ENCODE data around the gene ANO6.
"Not testable (repeated sequence)": the region's sequence is repeated elsewhere in the genome, so short reads cannot be mapped to it uniquely, and the experiment has no call there.

ANO6 gene, protein sequence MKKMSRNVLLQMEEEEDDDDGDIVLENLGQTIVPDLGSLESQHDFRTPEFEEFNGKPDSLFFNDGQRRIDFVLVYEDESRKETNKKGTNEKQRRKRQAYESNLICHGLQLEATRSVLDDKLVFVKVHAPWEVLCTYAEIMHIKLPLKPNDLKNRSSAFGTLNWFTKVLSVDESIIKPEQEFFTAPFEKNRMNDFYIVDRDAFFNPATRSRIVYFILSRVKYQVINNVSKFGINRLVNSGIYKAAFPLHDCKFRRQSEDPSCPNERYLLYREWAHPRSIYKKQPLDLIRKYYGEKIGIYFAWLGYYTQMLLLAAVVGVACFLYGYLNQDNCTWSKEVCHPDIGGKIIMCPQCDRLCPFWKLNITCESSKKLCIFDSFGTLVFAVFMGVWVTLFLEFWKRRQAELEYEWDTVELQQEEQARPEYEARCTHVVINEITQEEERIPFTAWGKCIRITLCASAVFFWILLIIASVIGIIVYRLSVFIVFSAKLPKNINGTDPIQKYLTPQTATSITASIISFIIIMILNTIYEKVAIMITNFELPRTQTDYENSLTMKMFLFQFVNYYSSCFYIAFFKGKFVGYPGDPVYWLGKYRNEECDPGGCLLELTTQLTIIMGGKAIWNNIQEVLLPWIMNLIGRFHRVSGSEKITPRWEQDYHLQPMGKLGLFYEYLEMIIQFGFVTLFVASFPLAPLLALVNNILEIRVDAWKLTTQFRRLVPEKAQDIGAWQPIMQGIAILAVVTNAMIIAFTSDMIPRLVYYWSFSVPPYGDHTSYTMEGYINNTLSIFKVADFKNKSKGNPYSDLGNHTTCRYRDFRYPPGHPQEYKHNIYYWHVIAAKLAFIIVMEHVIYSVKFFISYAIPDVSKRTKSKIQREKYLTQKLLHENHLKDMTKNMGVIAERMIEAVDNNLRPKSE

DNA sequence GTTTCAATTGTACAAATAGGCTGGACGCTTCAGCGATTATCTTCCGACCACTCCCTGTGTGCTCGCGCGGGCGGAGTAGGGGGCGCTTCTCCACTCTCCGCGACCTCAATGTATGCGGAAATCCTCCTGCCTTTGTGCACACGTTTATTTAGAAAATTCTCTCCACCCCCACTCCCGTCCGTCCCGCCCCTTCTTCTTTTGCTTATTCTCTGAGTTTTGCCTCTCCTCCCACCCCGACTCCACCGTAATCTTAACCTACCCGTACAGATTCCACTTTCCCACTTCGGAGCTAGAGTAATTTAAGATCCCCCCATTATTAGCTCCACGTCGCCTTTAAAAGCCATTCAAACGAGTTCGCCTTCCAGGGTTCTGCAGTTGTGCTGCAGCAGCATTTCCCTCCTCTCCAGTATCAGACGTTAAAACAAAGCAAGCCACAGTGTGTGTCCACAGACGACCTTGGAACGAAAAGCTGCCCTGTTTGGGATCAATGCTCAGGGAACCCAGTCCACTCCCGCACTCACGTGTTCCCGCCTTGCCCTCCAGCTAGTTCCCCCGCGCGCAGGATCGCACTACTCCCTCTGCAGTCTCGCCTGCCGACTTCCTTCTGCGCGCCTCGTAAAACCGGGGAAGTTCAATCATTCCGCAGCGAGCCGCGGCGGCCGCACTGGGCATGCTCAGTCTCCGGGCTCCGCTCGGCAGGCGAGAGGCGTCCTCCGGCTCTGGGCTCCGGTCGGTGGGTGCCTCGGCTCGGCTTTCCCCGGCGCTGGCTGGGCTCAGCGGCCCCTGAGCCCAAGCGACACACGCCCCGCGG is at the start of gene ANO6:
Gene ANO6, plus strand, starts transcription at position 677 of the 811 bp plus-strand sequence. CDS start 227 bp downstream, outside the sequence.
- peak; percentile 74 for DNase-seq

DNA sequence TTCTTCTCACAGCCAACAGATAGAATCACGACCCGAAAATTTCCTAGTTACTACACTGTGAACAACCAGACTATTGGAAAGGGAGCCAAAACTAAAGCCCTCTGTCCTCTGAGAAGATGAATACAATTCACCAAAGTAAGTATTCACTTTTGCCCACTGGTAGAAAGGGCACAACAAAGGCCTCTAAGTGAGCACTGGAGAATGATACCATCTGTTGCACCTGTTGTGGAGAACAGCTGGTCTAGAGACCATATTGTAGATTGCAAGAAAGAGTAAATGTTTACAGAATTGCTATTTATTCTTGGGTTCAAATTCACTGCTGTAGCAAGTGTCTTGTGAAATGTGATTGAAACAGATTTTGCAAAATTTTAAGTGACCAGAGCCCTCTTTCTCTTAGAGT is 46.9 kb upstream of the ANO6 start:
- DNase-seq, result no peak

DNA sequence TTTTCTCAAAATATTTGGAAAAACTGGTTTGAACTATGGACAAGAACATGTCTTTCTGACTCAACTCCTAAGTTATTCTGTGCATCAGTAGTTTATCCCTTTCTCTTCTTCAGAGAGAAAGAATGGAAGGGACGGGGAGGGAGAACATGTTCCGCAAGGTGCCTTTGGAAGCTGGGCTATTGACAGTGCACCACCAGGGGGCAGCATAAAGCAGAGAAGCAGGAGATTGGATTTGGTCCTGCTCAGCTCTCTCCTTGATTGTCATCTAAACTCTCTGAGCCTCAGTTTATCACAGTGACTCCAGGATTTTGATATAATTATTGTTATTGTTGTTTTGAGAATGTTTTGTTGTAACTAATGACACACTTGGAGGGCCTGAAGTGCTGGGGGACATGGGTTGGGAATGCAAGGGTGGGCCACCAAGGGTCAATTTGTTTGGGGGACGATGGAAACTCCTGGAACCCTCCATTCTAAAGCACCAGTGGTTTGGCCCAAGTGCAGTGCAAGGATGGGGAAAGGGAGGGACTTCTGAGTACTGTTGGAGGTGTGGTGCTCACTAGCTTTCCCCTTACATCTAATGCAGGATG is 45.3 kb upstream of the ANO6 start:
- peak; percentile 7 for DNase-seq

DNA sequence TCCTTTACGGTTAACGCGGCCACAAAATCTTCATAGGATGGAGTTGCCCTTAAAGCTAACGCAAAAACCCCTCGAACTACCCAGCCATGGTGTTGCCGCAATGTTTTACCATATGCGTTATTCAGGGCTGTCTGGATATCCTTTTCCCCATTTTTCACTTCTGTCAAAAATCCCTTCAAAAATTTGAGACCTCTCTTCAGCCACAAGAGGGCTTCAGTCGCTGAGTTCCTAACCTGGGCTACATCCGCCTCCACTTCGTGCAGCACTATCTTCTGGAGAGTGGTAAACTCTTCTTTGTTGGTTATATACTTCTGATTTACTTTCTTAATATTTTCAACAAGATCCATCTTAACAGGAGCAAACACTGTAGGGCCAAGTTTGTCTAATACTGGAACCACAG is 42.6 kb upstream of the ANO6 start:
- not testable (repeated sequence) for DNase-seq

DNA sequence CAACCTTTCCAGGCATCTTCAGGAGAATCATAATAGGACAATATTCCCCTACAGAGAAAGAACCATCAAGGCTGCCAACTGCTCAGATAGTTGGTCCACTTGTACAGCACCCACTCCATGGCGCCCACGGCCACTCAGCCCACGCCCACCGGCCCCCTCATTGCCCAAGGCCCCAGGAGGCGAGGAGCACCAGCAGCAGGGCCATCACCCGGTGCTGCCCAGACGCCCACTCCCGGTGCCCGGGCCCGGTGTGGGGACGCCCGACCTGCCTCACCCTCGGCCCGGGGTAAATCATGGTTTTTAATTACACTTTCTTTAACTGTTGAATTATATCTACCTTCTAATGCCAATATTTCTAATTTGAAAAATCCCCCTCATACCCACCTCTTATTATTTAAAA is 41.3 kb upstream of the ANO6 start:
- DNase-seq, result no peak

DNA sequence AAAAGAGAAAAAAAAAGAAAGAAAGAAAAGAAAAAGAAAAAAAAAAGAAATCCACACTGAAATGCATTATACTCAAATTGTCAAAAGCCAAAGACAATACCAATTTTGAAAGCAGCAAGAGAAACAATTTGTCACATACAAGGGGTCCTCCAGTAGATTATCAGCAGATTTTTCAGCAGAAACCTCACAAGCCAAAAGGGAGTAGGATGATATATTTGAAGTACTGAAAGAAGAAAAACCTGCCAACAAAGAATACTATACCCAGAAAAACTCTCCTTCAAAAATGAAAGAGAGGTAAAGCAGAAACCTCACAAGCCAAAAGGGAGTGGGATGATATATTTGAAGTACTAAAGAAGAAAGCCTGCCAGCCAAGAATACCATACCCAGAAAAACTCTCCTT is 37.1 kb upstream of the ANO6 start:
- DNase-seq, result no peak

DNA sequence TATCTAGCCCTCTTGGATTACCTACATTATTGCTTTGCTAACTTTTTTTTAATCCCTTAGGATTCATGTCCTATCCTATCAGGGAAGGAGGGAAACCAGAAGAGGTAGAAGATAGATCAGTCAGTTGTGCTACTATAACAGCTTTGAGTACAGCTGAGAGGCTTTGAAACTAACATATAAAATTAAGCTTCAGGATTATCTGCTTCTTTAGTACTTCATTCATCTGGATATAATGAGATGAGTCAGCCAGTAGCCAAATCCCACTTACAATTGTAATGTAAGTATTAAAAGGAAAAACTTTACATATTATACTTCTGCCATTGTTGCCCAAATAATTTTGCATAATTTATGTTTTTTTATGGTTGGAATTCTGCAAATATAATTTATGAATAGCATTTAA is 33.4 kb upstream of the ANO6 start:
- no peak for DNase-seq

DNA sequence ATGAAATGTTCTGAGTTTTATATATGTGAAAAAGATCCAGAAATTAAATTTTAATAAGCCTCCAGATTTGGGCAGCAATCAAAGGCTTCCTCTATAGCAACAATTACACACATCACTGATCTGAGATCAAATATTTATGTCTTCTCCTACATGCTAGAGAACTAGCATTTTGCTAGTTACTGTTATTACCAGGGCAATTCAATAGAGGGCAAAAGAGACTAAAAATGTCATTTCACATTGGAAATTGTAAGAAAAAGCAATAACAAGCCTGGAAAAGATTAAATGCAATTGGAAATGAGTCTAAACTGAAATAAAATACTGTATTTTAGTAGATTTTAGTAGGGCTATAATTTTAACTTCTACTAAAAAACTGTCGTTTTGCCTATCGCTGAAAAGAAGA is 32.6 kb upstream of the ANO6 start:
- DNase-seq, result no peak

DNA sequence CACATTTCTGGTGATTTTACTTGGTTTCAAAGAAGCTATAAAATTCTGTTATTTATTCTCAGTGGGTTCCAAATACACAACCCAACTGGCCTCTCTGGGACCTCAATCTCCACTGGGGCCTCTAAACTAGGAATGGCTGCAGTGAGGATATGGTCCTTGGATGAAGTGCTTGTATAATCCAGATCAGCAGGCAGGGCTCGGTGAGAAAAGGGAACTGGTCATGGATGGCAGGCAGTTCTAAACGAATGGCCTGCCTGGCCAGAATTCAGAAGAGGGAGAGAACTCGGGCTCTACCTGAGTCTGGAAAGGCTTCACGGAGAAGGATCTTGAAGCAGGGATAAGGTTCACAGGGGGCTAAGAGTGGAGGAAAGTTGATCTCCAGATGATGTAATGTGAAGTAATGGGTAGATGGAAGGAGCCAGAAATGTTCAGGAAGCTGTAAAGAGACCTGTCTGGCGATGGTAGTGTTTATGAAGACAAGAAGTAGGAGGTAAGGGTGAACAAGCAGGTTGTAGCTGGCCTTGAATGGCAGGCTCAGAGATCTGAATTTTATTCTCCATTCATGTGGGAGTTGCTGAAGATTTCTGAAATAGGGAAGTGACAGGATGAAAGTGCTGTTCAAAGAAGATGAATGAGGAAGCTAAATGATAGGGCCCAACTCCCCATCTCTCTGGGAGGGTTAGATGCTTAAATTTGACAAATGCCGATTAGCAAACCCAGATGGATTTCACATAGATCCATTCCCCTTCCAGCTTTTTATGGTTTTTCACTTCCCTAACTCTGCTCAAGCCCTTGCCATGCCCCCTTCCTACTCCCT is 31.5 kb upstream of the ANO6 start:
- no peak for DNase-seq

DNA sequence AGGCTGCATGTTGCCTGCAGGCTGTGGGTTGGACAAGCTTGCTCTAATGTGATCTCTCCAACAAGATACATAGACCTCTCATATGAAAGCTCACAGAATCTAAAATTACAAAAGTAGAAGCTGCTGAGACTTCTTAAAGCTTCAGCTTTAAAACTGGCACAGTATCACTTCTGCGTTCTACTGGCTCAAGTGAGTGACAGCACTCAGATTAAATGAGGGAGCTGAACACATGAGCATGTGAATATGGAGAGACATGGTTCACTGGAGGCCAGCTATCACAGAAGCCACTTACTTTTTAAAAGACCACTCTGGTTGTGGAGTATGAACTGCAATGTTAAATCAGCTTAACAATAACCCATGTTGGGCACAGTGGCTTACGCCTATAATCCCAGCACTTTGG is 29.1 kb upstream of the ANO6 start:
- no peak for DNase-seq

DNA sequence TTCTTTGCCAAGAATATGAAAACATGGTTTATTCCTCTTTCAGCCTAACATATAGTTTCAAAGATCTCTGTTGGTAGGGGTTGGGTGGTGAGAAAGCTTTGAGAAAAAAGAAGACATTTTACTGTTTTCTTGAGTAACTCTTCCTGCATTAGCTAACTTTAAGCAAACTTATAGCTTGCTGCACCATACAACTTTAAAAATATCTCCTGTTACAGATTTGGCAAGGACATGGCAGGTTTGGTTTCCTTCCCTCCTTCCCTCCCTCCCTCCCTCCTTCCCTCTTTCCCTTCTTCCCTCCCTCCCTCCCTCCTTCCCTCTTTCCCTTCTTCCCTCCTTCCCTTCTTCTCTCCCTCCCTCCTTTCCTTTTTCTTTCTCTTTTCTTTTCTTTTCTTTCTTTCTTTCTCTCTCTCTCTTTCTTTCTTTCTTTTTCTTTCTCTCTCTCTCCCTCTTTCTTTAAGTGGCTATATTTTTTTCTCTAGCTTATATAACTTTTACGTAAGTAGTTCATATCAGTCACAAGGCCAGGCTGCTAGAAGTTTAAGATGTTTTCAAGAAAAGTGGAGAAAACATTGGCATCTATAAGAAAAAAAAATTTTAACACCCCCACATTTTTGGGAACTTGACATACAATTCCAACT is 26.0 kb upstream of the ANO6 start:
- no peak for DNase-seq

DNA sequence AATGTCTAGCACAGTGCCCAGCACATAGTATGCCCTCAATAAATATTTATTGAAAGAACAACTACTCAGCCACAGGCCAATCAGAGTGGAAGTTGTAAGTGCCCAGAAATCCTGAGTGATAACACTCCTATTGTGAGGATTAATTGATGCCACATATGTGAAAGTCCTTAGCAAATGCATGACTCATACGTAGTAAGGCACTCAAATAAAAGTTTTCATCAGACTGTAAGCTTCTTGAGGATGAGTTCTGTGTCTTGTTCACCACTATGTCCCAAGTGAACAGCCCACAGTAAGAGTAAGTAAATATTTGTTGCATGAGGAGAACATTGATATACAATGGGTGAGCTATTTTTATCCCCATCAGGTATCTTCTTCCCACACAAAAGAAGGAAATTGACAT is 24.7 kb upstream of the ANO6 start:
- no peak for DNase-seq

DNA sequence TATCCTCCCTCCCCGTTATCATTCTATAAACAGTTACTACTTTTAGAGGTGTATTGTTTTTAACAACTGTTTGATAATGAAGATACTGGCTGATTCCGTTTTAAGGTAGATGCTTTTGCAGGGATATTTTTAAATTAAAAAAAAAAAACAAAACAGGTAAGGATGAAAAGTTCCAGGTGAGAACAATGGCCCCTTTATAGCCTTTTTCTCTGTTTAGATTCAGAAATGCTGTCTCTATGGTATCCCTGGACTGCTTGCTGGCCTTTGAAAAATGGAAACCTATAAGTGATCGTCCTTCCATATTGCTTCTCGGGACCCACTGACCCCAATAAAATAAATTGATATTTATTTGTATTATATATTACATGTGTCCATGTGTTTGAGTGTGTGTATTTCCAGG is 23.2 kb upstream of the ANO6 start:
- no peak for DNase-seq

DNA sequence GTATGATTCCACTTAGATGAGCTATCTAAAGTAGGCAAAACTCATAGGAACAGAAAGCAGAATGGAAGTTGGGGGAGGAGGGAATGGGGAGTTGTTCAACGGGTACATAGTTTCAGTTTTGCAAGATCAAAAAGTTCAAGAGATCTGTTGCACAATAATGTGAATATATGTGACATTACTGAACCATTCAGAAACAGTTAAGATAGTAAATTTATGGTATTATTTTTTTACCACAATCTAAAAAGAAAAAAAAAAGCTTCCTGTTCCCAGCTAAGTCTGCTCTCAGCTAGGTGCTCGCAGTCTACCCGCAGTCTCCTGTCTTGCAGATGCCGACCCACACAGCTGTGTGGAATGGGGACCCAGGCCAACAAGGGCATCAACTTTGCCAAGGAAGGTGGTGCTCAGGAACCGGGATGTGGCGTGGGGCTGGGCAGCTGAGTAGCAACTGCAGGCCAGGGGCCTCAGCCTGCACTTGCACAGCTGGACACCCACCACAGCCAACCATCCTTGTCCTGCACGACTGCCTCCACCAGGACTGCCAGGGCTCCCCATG is 15.3 kb upstream of the ANO6 start:
- no peak for DNase-seq

DNA sequence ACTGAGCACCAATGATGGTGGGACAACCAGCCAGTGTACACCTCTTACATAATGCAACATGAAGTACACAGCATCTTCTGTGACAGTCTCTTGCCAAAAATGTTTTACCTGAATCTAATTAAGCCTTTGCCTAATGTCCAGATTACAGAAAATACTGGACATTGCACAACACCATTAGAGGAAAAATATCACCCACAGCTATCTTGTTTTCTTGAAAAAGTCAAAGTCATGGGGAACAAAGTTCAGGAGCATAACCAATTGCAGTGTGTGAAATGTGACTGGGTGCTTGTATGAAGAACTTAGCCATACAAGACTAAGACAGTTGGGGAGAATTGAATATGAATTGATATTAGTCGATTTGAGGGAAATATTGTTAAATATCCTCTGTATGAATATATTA is 12.1 kb upstream of the ANO6 start:
- DNase-seq, result no peak

DNA sequence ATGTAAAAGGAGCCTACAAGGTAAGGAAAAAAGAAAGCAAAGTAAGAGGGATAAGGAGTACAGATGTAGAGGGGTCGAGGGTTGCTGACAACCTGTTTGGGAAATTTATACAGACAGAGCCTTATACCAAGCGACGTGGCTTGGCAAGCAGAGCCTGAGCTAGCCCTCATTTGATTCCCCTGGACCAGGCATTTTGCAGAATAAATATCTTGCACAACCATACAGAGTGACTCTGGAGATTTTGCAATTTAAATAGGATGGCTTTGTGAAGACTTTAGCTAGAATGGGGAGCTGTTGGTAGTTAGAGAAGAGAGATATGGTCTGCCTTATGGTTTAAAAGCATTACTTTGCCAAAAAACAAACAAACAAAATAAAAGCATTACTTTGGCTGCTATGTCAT is 11.1 kb upstream of the ANO6 start:
- DNase-seq, result no peak

DNA sequence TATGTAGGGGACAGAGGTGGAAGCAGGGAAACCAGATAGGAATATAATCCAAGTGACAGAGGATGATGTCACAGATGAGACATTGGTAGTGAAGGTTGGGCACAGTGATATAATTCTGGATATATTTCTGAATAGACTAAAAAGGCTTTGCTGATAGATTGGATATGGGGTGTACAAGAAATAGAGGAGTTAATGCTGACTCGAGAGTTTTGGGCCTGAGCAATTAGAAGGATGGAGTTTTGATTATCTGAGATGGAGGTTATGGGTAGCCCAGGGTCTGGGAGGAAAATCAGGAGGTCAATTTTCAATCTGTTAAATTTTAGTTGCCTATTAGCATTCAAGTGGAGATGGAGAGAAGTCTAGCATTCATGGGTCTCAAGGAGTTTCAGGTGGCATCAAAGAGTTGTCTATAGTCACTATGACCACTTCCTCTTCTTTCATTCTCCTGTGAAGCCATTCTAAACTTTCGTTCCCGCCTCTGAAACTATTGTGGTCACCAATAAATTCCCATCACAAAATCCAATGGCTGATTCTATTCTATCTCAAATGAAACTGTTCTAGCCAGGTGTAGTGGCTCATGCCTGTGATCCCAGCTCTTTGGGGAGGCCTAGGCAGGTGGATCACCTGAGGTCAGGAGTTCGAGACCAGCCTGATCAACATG is 10.6 kb upstream of the ANO6 start:
- DNase-seq, result no peak

DNA sequence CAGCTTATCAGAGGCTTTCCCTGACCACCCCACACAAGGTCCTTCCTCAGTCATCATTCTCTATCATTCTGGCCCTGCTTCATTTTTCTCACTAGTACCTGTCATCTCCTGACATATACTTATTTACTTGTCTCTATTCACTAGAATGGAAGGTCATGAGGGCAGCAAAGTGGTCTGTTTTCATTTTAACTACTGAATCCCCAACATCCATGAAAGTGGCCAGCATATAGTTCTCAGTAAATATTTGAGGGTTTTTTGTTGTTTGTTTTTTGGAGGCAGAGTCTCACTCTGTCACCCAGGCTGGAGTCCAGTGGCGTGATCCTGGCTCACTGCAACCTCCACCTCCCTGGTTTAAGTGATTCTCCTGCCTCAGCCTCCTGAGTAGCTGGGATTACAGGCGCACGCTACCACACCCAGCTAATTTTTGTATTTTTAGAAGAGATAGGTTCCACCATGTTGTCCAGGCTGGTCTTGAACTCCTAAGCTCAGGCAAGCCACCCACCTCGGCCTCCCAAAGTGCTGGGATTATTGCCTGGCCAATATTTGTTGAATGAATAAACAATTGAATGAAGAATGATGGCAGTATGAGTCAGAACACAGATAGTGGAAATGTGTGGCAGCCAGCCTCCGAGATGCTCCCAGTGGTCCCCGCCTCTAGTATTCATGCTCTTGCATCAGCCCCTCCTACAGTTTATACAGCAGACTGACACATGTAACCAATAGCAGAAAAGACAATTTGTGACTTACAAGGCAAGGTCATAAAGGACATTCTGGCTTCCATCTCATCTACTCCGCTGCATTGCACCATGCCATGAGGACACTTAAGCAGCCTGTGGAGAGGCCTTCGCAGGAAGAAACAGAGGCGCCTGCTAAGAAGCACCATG is 7.0 kb upstream of the ANO6 start:
- no peak for DNase-seq

DNA sequence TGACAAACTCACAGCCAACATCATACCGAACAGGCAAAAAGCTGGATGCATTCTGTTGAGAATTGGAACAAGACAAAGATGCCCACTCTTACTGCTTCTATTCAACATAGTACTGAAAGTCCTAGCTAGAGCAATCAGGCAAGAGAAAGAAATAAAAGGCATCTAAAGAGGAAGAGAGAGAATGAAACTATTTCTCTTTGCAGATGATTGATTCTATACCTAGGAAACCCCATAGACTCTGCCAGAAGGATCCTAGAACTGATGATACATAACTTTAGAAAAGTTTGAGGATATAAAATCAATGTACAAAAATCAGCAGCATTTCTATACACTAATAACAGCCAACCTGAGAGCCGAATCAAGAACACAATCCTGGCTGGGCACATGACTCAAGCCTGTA is 6.1 kb upstream of the ANO6 start:
- no peak for DNase-seq

DNA sequence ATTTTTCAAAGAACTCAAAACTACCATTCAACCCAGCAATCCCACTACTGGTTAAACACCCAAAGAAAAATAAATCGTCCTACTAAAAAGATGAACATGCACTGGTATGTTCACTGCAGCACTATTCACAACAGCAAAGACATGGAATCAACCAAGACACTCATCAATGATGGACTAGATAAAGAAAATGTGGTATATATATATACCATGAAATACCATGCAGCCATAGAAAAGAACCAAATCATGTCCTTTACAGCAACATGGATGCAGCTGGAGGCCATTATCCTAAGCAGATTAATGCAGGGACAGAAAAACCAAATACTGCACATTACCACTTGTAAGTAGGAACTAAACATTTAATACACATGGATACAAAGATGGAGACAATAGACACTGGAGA is 3.8 kb upstream of the ANO6 start:
- no peak for DNase-seq

Measured in NCI-H510A (cell line).